Epithelial cell of esophagus (primary cell): ENCODE results near the gene KRT25.

ENCODE experiments used
- DNase-seq: peaks from one replicate; pipeline ENCODE4 v3.0.0; 2010; ENCODE audit warnings: low read depth
- H3K4me3 ChIP-seq: 2 replicates; pipeline ENCODE4 v1.5.1; 2011; ENCODE audit warnings: mild to moderate bottlenecking, low read length, control low read depth
- CTCF ChIP-seq: IDR thresholded peaks from 2 replicates; pipeline ENCODE4 v1.5.1; 2011; ENCODE audit warnings: low read depth, mild to moderate bottlenecking, low read length, control low read depth, inconsistent platforms; ENCODE audit not compliant: insufficient read depth; ENCODE audit errors: missing control alignments

KRT25 gene

GRCh38 chr17:40702271-40702670 lies 52.9 kb downstream of the KRT25 start:
- no peak for DNase-seq
- no peak for TF ChIP-seq CTCF
- no peak overlapping the region for H3K4me3 ChIP-seq

GRCh38 chr17:40699853-40700252 lies 55.3 kb downstream of the KRT25 start:
- no peak for DNase-seq
- no peak for TF ChIP-seq CTCF
- no peak overlapping the region for H3K4me3 ChIP-seq

GRCh38 chr17:40699371-40699770 lies 55.8 kb downstream of the KRT25 start:
- H3K4me3 ChIP-seq, result no peak overlapping the region
- no peak for DNase-seq
- no peak for TF ChIP-seq CTCF
